GM19238 (cell line): Measurements from ENCODE around the gene REEP1.

ENCODE experiments used
- DNase-seq: peaks from one replicate; pipeline ENCODE4 v3.0.0; 2011; ENCODE audit warnings: low spot score; ENCODE audit not compliant: insufficient read length

REEP1 gene

GRCh38 chr2:86199834-86200177 is 137.6 kb downstream of the REEP1 start:
- DNase-seq = no peak

- no peak for DNase-seq
Measured at GRCh38 chr2:86195808-86196387, 141.5 kb downstream of the REEP1 start.

DNA sequence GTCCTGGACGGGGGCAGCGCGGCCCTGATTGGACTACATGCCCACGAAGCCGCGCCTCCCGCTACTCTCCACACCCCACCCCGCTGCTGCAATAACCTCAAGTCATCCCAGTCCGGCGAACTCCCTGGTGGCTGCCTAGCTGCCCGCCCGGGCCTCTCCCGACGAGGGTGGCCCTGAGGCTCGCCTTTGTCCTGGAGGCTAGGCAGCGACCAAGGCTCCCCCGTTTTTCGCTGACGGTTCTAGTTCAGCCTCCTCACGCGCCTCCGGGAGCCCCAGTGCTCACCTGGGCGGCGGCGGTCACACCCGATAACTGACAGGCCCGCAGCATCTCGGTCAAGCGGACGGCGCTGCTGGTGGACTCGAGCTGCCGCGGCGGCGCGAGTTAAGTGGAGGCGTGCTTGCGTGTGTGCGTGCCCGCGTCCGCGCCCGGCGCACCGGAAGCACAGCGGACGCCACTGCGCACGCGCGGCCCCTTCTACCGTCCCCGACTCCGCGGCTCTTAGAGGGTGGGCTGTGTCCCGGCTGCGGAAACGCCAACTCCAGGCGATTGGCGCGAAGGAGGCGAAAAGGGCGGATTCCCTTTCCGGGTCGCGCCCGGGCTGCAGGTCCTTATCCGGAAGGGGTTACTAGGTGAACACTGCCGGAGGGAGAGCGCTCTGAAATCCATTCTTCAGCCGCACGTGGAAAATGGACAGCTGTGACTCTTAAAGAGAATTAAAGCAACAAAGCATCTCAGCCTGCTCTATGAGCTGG is 142.2 kb downstream of the REEP1 start, which contains the start of gene IMMT:
Gene IMMT (minus strand): TSS at position 408 of the 753 bp plus-strand sequence. CDS start 80 bp downstream, at position 328.
- DNase-seq = peak; percentile 71

GRCh38 chr2:86194751-86195054 is 142.7 kb downstream of the REEP1 start:
- no peak for DNase-seq

- no peak for DNase-seq
Measured at GRCh38 chr2:86193901-86194567, 143.4 kb downstream of the REEP1 start.

- no peak for DNase-seq
Measured at GRCh38 chr2:86189782-86190416, 147.5 kb downstream of the REEP1 start.

DNA sequence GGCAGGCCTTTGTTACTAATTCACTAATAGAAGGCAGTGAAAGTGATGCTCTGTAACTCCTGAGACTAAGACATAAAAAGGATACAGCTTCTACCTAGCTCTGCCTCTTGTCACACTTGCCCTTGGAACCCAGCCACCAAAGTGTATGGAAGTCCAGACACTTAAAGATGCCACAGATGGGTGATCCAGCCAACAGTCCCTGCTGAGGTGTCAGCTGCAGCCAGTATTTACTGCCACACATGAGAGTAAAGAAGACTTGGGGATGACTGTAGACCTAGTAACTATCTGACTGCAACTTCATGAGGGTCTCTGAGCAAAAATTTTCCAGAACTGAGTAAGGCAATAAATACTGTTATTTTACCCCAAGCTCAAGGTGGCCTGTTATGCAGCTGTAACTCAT is 151.0 kb downstream of the REEP1 start:
- DNase-seq = no peak

DNA sequence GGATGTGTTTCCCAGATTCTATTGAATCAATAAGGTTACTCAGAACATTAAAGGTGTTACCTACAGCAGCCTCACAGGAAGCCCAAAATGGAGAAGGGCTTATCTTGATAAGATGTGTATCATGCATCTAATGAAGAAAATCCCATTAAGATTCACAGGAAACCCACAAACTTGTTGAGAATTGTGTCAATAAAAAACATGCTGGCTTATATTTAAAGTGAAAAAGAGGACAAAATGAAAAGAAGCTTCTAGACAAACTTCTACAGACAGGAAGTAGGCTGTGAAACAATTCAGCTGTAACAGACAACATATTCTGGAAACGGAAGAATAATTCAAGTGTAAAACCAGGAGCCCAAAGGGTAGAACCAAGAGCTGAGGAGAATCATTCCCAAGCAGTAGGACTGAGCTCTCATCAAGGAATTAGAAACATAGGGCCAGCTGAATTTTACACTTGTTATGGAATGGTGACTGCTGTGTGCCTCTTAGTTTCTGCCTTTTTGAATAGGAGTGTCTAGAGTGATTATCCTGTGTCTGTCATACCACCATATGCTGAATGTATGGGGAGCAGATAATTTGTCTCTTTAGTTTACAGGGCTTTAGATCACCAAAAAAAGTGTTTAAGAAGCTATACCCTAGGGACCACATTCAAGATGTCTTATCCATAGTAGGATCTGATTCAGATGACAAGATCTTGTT is 151.8 kb downstream of the REEP1 start:
- DNase-seq = no peak

DNA sequence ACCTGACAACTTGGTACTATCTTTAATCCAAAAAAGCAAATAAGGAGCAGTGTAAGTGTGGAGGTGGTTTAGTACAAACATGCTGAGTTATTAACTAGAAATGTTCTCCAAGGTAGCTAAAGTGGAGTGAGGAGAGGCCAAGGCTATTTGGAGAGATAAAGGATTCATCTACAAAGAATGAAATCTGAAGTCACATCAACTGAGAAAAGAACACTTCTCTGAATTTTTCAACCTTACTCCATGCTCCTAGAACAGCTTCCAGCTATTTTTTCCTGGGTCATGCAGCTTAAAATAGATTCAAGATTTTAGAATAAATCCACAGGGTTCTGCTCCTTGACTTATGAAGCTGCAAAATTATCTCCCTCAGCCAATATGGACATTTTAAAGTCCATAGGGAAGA is 160.8 kb downstream of the REEP1 start:
- no peak for DNase-seq

DNA sequence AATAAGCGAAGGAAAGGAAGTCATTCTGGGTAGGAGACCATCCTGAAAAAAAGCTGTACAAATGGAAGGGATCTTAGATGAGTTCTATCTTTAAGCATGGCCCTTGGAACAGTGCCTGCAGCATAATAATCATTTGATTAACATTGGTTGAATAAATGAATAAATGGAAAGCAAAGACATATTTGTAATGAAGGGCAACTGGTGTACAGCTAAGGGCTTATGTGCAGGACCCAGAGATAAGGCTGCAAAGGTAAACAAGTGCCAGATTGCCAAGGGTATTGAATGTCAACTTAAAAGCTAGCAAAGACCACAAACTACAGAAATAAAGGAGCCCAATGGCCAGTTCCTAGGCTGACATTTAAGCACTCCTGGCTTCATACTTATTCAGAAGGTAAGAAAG is 161.6 kb downstream of the REEP1 start:
- DNase-seq = no peak

DNA sequence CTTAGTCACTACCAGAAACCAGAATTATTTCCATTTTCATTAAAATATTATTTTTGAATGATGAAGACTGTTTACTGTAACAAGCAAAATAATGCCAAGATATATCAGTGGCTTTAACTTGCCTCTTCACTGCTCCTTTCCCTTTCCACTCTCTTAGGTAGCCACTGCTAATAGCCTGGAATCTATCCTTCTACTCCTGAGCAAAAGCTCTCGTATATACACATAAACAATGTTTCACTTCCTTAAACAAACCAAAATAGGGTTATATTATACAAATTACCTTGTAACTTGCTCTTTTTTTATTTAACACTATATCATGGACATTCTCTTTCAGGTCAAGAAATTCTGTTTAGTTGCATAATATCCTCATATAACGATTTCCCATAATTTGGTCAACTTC is 163.0 kb downstream of the REEP1 start:
- no peak for DNase-seq

GRCh38 chr2:86172610-86173009 is 164.8 kb downstream of the REEP1 start:
- no peak for DNase-seq

DNA sequence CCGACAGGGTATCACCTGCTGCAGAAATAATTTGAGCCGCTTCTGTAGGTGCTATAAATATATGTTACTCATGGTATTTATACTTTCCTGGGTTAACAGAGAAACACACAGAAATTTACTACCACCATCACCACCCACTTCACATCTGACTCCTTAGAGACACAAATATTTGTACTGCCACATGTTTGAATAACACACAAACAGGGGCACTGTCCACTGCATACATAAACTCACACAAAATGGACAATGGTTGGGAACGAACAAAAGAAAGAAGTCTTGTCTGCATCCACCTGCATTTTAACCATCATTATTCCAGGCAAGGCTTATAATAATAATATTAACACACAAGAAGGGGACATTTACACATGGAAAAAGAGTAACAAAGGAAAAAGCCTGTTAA is 166.1 kb downstream of the REEP1 start:
- no peak for DNase-seq

DNA sequence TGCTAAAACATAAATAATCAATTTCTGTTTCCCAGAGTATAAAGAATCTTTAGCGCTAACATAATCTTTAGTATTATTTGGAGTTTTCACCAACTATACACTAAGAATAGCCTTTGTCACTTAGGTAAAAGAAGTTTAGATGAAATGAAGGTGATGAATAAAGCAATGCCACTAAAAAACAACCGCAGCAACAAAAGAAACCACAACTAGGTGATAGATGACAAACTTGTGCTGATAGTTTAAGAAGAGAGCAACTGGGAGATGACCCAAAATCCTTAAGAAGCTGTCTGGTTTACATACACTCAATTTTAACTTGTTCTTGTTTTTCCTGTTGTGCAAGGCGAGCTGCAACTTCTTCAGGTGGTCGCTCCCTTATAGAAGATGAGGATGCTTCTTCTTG is 167.0 kb downstream of the REEP1 start:
- DNase-seq = no peak
